NCI-H226 (cell line): ENCODE data around the gene CEP295NL.

ENCODE experiments used
- DNase-seq: peaks from one replicate; pipeline ENCODE4 v3.0.0-alpha.2; 2015

The CEP295NL gene

DNA sequence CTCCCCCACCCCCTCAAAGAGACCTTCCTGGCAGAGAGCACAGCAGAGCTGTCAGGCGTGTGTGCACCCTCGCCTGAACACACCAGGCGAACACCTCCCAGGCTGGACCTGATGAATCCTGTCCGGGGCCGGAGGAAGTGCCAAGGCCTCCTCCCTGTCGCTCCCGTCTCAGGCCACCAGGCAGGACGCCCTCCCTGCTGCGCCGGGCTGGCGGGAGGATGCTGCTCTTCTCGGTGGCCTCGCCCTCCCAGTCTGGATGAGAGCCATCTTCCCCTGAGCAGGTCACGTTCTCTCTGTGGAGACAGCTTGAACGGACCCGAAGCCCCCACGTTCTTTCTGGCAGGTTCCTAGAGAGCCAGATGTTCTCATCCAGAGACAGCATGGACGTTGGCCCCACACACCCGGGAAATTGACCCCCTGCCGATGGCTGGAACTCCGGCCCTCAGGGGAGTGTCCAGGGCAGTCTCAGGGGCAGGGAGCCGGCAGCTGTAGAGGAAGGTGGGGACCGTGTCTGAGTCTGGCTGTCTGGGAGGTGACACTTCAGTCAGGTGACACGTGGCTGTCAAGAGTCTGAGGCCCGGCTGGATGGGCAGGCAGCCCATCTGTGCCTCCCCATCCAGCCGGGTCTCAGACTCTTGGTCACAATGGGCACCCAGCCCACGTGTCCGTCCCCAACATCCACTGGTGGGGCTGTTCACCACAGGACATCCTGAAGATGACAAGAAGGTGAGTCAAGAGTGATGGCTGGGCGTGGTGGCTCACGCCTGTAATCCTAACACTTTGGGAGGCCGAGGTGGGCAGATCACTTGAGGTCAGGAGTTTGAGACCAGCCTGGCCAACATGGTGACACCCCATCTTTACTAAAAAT, 27.1 kb upstream of the CEP295NL start:
- no peak for DNase-seq

DNA sequence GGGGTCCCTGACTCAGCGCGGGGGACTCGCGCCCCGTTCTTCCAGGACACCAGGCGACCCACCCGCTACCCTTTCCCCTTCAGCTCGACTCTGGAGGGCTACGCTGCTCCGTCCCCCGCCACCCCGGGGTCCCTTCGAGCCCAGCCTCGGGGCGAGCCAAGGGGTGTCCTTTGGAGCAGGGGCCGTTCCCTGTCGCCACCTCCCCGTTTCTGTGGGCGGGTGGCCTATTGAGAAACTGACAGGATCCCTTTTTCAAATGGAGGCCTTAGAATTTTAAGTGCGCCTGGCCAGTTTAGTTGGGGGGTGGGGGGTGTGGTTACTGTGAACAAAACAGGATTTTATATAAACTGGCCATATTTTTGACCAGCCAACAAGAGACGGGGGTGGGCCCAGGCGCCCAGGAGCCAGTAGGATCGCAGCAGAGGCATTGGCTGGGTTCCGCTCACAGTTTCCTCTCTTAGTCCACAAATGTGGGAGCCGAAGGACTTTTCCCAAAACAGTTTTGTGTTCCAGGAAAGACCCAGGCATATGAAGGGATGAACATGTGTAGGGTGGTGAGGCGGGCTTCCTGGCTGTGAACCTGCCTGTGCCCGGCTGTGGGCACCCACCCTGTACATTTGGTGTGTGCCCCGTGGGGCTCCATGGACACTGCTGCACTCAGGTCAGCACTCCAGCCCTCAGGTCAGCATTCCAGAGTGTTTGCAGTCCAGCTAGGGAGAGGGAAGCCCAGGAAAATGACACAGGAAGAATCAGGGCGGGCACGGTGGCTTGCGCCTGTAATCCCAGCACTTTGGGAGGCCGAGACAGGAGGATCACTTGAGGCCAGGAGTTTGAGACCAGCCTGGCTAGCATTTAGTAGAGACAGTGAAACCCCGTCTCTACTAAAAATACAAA, 22.9 kb upstream of the CEP295NL start:
- peak; percentile 86 for DNase-seq

DNA sequence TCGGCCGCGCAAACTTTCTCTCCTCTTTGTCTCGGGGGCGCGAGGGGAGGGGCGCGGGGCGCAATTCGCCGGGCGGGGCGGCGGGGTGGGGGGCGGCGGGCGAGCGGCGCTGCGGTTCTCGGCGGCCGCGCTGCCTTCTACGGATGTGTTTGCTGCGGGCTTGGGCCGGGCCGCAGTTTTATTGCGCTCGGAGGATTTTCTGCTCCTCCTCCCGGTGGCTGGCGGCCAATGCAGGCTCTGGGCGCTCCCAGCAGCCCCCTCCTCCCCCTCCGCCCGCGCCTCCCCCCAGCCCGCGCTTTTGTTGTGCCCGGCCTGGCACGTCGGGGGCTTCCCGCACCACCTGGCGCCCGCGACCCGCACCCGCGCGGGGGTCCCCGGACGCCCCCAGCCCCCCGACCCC, 22.2 kb upstream of the CEP295NL start, which contains the start of gene TIMP2:
TSS of gene TIMP2 (minus strand) at position 154 of the 400 bp plus-strand sequence. CDS start 299 bp downstream, outside the sequence.
- DNase-seq = peak; percentile 71

DNA sequence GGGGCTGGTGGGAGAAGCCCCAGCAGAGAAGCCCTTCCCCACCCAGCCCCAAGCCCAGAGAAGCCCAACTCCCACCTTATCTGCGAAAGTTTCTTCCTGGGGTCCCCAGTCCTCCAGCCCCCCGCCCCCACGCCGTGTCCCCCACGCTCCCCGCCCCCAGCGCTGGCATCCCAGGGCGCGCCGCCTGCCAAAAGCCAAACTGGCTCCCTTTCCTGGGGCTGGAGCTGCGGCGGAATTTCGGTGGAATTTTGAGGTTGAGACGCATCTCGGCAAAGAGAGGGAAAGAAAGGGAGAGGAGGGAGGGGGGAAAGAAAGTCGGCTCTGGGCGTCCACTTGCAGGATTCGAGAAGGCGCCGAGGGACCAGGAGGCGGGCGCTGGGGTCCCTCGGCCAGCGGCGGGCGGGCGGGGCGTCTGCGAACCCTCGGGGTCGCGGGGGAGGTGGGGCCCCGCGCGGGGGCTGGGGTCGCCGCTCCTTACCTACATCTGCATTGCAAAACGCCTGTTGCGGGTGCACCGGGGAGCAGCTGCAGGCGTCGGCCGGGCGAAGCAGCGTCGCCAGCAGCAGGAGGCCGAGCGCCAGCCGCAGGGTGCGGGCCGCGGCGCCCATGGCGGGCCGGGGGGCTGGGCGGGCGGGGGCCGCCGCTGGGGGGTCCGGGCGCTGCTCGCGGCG, 21.6 kb upstream of the CEP295NL start:
- DNase-seq = peak; percentile 16

DNA sequence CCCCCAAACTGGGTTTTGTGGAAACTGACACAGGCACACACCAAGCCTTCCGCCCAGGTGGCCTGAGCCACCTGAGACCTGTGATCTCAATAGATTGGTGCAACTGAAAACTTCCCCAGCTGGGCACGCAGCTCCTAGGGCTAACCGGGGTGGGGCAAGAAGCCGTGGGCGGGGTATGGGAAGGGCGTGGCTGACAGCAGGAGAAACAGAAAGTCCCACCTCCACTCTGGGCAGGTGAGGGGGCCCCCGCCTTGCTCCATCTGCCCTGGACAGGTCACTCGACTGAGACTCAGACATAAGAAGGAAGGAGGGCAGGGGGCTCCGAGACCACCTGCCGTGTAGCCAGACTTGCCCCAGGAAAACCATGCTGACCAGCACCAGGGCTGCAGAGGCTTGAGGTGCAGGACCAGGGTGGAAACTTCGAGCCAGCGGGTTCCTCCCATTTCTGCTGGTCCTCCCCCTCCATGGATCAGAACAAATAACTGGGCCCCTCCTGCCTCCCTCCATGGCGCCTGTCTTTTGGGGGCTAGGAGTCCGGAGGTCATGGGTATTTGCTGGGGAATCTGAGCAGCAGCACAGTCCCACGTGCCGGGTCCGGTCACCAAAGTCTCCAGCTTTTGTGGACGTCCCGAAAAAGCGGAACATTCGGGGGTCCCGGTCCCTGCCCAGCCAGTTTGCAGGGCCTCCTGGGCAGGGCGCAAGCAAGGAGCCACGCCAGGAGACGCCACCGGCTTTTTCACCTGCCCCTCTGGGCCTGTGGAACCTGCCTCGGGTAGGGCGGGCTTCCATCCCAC, 20.9 kb upstream of the CEP295NL start:
- peak; percentile 65 for DNase-seq

DNA sequence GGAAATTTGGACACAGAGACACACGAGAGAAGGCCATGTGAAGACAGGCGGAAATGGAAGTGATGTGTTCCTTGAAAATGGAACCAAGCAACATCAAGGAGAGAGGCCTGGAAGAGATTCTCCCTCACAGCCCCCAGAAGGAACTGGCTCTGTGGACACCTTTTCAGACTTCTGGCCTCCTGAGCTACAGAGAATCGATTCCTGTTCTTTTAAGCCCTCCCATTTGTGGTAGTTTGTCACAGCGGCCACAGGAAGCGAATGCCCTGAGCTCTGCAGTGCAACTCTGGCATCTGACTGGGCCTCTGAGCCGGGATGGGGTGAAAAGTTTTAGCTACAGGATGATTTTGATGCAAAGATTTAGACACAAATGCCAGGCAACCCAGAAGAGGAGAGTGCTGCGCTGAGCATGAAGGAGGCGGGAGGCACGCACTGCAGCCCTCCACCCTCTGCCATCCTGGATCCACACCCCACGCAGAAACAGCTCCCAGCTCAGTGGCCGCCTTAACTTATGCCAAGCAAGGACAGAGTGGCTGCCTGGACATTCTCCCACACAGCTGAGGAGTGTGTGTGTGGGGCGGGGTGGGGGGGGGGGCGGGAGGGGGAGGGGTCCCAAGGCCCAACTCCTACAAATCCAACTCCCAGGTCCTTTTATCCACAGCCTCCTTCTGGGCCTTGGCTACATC, 20.0 kb upstream of the CEP295NL start:
- no peak for DNase-seq

DNA sequence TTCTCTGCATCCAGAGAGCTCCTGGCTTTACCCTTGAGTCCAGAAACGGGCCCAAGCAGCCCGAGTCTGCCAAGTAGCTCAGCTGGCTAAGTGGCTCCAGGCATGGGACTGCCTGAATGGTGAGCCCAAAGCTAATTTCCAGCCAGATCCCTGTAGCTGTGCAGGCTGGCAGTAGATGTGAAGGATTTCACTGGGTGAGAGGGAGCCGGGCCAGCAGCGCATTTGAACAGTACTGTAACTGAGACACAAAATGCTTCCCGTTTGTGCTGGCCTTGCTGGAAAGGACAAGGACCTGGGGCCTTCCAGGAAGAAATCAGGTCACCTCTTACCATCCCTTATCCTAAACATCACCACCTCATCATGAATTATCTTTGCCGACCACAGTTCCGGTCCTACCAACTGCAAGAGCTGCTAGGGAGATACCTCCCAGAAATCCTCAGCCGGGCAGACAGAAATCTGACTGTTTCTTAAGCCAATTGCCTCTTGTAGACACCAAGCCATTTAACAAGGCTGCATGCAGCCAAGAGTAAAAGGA, 18.5 kb upstream of the CEP295NL start:
- DNase-seq = no peak

DNA sequence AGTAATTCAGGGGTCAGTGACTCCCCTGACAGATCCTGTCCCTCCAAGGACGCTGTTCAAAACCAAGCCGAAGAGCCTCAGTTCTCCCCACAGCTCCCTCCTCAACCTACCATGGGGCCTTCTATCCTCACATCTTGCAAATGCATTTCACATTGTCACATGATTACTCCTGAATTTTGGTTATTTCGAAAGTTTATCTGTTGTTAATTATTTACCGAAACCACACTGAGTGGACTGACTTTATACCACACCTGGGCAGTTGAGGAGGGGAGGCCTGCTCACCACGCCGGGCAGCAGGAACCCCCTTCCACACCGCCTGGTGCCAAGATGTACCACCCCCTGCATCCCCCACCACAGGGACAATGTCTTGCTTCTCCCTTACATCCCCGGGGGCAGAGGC, 17.5 kb upstream of the CEP295NL start:
- DNase-seq = no peak

DNA sequence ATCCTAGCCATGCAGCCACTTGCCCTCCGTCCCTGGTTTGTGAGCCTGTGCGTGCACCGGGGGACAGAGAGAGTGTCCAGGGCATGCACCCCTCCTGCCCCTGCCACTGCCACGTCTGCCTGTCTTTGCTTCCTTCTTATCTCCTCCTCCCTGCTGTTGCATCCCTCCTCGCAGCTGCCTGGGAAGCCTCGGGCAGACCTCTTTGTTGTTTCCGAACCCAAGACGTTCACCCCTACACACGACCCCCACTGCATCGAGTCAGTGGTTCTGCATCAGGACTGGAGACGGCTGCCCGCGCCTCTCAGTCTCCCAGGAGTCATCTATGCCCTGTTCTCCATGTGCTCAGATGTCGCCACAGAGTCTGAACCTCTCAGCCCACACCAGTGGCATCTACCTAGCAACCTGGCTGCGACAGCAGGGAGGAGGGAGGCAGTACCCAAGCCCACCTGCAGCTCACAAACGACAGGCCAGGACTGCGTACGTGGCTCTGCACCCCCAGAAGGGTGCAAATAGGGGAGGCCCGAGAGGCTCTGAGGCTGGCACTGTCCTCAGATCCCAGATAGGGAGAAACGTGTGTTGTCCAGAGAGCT, 17.0 kb upstream of the CEP295NL start:
- DNase-seq = no peak

DNA sequence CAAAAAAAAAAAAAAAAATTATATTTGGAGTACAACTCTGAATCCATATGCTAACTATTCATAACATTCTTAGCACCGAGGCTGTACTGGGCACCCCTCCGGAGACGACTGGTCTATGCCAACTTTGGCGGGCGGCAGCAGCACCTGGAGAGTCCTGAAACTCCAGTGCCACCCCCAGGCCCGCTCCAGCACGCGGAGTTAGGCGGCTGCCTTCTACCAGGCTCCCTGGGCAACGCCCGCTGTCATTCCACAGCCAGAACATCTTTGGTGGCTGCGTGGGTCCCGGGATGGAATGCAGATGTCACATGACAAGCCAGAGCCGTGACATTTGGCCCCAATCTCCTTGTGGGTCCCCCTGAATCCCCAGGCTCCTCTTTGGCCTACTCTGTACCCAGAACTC, 16.0 kb upstream of the CEP295NL start:
- DNase-seq = no peak

DNA sequence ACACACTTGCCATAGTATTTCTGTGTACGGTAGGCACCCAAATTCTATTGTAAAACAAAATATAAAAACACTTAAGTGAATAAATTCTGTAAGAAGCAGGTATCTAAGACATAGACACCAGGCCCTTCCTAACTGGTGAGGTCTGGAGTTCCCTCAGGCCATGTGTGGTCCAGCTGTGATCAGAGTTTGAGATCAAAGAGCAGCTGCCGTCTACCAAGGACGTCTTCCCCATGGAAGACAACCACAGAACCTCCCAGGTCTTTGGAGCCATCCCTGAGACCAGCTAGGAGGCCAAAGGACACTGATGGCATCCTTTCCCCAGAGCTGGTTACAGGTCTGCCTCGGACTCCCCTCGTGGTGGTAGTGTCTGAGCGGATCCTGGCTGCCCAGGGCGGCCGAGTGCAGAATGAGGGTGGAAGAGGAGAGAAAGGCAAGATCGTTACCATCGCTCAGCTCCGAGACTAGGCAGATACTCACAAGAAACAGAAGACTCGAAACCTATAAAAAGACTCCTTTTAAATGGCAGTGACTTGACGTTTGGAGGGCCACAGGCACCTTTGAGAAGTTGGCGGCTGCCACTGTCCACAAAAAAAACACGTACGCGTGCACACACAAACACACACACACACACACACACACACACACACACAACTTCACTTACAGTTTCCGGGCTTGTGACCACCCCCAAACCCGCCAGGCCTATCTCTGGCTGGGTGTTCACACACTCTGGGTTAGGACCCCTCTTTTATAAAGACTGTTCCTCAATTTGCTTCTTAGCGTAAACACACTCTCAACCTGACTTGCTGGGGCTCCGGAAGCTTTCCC, 14.7 kb upstream of the CEP295NL start:
- DNase-seq = no peak

DNA sequence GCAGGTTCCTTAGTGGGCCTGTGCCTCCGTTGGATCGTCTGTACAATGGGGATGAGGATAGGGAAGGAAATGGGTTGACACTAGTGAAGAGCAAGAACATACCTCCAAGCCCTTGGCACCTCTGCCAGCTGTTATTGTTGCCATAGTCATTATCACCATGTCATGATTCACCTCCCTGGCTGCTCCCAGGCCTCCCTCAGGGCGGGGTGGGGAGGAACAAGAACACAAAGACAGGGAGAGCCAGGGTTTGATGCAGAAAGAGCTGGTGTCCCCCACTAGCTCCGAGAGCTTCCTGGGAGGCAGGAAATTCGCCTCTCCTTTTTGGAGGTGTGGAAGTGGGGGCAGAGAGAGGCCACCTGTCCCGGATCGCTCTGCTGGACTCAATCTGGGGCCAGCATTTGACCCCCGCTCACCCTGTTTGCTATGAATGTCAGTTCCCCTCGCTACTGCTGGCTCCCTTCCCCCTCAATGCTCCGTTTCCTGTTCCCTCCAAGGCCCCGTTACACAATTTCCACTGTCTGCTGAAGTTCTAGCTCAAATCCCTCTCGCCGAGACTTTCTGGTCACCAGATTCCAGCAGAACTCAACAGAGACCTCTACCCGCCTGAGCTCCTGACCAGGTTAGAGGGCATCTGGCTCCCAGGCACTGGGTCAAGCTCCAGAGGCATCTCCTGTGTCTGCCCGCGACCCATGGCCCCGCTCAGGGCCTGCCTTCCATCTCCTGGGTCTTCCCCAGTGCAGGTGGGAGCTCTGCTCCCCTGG, 13.1 kb upstream of the CEP295NL start:
- DNase-seq = peak; percentile 89

DNA sequence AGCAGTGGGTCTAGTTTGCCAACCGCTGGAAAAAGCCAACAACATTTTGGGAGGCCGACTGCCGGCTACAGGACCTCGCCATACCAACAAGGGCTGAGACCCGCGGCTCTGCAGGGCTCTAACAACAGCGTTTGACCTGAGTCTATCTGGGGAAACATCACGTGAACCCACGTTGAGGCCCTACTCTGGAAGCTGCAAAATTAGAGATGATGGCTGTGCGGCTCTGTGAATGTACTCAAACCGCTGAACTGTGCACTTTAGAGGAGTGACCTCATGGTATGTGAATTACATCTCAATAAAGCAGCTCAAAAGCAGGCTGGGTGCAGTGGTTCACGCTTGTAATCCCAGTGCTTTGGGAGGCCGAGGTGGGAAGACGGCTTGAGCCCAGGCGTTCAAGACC, 10.1 kb upstream of the CEP295NL start:
- no peak for DNase-seq

DNA sequence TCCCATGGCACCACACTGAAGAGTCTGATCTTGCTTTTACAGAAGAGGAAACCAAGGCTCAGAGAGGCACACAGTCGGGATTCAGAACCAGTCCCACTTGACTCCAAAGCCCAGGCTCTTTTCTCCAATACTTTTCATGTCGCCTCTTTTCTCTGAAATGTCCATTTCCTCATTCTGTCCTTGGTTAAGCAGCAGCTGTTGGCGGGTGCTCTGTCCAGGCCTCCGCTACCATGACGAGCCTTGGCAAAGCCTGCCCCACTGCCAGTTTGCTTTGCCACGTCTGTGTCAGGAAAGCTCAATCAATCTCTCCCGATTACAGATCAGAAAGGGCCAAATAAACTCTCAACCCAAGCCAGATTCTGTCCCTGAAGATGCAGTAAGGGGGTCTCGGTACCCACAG, 9.1 kb upstream of the CEP295NL start:
- no peak for DNase-seq

DNA sequence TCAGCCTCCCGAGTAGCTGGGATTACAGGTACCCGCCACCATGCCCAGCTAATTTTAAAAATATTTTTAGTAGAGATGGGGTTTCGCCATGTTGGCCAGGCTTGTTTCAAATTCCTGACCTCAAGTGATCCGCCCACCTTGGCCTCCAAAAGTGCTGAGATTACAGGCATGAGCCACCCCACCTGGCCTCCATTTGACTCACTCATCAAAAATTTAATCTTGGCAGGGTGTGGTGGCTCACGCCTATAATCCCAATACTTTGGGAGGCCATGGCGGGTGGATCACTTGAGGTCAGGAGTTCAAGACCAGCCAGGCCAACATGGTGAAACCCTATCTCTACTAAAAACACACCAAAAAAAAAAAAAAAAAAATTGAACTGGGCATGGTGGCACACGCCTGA, 8.5 kb upstream of the CEP295NL start:
- DNase-seq = peak; percentile 38

DNA sequence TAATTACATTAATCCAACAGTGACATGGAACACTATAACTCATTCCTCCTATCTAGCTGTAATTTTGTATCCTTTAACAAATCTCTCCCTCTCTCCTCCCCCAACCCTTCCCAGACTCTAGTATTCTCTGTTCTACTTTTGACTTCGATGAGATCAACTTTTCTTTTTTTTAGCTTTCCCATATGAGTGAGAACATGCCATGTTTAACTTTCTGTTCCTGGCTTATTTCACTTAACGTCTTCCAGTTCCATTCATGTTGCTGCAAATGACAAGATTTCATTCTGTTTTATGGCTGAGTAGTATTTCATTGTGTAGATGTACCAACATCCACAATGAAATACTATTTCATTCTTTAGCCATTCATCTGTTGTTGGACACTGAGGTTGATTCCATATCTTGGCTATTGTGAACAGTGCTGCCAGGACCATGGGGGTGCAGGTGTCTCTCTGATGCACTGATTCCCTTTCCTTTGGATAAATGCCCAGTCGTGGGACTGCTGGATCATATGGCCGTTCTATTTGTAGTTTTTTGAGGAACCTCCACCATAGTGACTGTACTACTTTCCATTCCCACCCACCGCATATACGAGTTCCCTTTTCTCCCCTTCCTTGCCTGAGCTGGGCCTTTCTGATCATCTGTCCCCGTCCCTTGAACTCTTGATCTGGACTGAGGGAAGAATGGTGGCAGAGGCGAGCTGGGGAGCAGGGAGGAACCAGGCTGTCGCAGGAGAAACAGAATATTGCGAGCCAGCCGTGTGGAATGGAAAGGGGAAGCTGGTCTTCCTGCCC, 7.7 kb upstream of the CEP295NL start:
- no peak for DNase-seq

DNA sequence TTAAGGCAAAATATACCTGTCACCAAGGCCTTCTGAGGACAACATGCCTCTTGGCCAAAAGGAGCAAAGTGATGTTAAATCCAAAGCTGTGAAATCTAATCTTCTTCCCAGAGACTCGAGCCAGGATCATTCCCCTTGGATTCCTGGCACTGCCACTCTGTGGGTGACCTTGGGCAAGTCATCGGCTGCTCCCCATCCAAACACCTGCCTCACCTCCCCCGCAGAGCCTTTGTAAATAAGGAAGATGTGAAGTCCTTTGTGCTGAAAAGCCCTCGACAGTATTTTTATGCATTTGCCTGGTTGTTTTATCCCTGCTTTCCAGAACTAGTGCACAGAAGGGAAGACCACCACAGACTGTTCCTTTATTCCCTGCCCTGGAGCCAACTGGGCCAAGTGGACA, 5.4 kb upstream of the CEP295NL start:
- no peak for DNase-seq

DNA sequence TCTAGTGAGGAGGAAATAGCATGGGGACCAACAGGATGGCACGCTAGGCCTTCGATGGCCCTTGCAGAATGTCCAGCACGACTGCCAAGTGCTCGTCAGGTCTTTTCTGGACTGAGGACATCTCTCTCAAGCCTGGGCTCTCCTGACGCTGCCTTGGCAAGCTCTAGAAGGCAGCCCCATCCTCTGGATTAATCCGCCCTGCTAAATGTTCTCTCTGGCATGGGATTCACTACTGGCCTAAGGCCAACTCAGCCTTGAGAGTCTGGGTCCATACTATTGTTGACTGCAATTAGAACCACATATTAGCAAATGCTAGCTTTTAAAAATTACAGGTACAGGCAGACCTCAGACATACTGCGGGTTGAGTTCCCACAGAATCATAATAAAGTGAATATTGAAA, 2.5 kb upstream of the CEP295NL start:
- no peak for DNase-seq

DNA sequence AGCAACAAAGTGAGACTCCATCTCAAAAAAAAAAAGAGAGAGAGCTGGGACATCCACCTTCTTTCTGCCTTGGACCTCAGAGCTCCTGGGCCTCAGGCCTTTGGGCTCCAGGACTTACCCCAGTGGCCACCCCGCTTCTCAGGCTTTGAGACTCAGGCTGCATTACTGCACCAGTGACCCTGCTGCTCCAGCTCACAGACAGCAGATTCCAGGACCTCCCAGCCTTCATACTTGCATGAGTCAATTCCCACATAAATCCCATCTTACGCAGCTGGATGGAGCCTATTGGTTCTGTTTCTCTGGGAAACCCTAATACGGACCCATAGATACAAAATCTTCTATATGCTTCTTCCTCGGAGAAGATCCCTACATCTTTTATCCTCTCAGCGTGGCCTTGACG, 2.1 kb upstream of the CEP295NL start:
- no peak for DNase-seq
